ENCODE results near the gene DUOXA1.

DNA sequence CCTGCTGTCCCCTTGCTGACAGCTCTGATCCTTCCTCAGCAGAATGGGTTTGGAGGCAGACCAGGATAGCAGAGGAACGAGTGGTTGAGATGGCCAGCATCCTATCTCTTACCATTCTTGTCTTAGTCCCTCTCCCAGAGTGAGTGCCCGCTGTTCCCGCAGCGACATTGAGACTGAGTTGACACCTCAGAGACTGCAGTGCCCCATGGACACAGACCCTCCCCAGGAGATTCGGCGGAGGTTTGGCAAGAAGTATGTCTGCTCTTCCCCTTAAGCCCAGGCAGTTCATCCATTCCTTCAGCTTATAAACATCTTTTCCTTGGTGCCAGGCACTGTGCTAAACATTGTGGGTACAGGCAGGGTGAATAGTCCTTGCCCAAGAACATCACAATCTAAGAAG is 21.3 kb upstream of the DUOXA1 start:
- TF ChIP-seq EZH2 (IDR thresholded peaks at IDR 0.05; ENCODE audit: low read depth, unreplicated experiment) (no peak), POLR2AphosphoS5 (IDR thresholded peaks at IDR 0.05; ENCODE audit: low read depth) (no peak), CREB1 (CRISPR knock-in tag; IDR thresholded peaks at IDR 0.05; ENCODE audit: low read depth) (no peak), STAT1 (IDR thresholded peaks at IDR 0.05; ENCODE audit: unreplicated experiment) (no peak), EZH2phosphoT487 (IDR thresholded peaks at IDR 0.05; ENCODE audit: unreplicated experiment) (no peak), ZNF331 (CRISPR knock-in tag; IDR thresholded peaks at IDR 0.05; ENCODE audit: low read depth) (no peak), NANOG (IDR thresholded peaks at IDR 0.05; ENCODE audit: borderline replicate concordance) (no peak)
- TF ChIP-seq, protein P1, sequence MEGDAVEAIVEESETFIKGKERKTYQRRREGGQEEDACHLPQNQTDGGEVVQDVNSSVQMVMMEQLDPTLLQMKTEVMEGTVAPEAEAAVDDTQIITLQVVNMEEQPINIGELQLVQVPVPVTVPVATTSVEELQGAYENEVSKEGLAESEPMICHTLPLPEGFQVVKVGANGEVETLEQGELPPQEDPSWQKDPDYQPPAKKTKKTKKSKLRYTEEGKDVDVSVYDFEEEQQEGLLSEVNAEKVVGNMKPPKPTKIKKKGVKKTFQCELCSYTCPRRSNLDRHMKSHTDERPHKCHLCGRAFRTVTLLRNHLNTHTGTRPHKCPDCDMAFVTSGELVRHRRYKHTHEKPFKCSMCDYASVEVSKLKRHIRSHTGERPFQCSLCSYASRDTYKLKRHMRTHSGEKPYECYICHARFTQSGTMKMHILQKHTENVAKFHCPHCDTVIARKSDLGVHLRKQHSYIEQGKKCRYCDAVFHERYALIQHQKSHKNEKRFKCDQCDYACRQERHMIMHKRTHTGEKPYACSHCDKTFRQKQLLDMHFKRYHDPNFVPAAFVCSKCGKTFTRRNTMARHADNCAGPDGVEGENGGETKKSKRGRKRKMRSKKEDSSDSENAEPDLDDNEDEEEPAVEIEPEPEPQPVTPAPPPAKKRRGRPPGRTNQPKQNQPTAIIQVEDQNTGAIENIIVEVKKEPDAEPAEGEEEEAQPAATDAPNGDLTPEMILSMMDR (conservative IDR thresholded peaks at IDR 0.05; ENCODE audit: low read depth in 2 of 2), result no peak
- TF ChIP-seq, protein P2, sequence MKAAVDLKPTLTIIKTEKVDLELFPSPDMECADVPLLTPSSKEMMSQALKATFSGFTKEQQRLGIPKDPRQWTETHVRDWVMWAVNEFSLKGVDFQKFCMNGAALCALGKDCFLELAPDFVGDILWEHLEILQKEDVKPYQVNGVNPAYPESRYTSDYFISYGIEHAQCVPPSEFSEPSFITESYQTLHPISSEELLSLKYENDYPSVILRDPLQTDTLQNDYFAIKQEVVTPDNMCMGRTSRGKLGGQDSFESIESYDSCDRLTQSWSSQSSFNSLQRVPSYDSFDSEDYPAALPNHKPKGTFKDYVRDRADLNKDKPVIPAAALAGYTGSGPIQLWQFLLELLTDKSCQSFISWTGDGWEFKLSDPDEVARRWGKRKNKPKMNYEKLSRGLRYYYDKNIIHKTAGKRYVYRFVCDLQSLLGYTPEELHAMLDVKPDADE (IDR thresholded peaks at IDR 0.05), result no peak
- TF ChIP-seq, protein P3, sequence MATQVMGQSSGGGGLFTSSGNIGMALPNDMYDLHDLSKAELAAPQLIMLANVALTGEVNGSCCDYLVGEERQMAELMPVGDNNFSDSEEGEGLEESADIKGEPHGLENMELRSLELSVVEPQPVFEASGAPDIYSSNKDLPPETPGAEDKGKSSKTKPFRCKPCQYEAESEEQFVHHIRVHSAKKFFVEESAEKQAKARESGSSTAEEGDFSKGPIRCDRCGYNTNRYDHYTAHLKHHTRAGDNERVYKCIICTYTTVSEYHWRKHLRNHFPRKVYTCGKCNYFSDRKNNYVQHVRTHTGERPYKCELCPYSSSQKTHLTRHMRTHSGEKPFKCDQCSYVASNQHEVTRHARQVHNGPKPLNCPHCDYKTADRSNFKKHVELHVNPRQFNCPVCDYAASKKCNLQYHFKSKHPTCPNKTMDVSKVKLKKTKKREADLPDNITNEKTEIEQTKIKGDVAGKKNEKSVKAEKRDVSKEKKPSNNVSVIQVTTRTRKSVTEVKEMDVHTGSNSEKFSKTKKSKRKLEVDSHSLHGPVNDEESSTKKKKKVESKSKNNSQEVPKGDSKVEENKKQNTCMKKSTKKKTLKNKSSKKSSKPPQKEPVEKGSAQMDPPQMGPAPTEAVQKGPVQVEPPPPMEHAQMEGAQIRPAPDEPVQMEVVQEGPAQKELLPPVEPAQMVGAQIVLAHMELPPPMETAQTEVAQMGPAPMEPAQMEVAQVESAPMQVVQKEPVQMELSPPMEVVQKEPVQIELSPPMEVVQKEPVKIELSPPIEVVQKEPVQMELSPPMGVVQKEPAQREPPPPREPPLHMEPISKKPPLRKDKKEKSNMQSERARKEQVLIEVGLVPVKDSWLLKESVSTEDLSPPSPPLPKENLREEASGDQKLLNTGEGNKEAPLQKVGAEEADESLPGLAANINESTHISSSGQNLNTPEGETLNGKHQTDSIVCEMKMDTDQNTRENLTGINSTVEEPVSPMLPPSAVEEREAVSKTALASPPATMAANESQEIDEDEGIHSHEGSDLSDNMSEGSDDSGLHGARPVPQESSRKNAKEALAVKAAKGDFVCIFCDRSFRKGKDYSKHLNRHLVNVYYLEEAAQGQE (IDR thresholded peaks at IDR 0.05; ENCODE audit: unreplicated experiment), result no peak
